GM19035 (cell line): ENCODE results near the gene STK10.
"Not testable (repeated sequence)": the region's sequence is repeated elsewhere in the genome, so short reads cannot be mapped to it uniquely, and the experiment has no call there.

Experiments used
- ATAC-seq: cut with Tn5 transposase; IDR thresholded peaks from one replicate; pipeline ENCODE4 v1.9.1; 2021; ENCODE audit not compliant: unreplicated experiment

STK10 gene

DNA sequence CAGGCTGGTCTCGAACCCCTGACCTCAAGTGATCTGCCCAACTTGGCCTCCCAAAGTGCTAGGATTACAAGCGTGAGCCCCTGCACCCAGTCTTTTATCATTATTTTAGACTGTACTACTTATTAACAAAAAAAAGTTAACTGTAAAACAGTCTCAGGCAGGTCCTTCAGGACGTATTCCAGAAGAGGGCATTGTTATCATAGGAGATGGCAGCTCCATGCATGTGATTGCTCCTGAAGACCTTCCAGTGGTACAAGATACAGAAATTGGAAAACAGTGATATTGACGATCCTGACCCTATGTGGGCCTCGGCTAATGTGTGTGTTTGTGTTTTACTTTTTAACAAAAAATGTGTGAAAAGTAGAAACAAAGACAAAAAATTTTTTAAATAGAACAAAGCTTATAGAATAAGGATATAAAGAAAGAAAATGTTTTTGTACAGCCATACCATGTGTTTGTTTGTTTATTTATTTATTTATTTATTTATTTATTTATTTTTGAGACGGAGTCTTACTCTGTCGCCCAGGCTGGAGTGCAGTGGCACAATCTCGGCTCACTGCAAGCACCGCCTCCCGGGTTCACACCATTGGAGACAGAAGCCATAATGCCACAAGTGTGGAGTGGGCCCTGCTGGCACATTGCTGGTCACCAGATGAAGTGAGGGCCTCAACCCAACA lies 167.8 kb downstream of the STK10 start:
- ATAC-seq = not testable (repeated sequence)

DNA sequence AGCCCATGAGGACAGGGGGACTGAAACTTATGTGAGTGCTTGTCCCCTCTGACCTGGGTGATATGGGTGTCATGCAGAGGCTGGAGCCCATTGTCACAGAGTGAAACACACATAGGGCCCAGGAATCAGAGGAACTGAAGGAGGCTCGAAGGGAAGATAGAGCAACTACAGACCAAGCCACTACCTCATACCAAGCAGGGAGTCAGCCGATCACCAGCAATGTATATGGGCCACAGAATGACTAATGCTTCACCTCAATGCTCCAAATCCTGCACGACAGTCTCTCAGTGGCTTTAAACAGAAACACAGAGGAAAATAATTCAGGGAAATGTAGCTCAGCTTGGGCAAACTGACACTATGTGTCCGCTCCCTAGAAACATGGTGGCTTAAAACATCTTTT lies 172.7 kb downstream of the STK10 start:
- ATAC-seq = no peak

DNA sequence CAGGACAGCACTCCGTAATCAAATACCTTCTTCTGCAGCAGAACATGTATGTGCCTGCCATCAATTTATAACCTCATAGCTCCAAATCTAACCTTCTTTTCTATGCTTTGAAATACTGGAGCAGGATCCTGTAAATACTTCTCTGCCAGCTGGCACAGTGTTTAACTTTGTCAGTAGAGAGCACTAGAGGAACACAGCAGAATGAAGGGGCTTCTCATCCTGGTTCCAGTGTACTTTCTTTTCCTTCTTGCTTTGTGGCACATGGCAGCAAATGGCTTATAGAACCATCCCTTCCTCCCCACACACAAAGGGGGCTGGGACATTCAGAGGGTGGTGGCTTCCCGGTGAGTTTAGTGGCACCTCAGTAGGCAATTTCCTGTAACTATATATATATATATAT lies 177.7 kb downstream of the STK10 start:
- no peak for ATAC-seq

DNA sequence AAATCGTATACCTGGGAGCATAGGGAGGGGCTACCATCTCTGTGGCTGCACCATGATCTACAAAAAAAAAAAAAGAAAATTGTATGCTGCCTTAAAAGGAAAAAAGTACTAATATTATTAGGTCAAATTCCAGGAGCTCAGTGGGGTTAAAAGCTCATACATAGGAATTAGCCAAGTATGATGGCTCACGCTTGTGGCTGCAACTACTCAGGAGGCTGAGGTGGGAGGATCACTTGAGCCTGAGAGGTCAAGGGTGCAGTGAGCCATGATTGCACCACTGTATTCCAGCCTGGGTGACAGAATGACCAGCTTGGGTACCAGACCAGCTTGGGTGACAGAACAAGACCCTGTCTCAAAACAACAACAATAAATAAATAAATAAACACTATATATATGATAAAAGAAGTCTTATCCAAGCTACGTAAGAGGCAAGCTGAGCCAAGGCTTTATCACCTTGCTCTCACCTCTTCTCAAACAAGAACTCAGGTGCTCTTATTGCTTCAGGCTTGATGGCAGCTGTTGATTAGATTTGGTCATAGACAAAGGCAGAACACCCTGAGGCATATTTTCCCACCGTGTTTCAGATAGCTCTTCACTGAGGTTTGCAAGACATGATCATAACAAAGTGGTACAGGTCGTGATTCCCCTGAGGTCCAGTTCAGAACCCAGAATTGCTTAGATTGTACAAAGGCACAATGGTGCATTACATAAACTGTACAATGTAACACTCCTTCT lies 178.3 kb downstream of the STK10 start:
- ATAC-seq = no peak

DNA sequence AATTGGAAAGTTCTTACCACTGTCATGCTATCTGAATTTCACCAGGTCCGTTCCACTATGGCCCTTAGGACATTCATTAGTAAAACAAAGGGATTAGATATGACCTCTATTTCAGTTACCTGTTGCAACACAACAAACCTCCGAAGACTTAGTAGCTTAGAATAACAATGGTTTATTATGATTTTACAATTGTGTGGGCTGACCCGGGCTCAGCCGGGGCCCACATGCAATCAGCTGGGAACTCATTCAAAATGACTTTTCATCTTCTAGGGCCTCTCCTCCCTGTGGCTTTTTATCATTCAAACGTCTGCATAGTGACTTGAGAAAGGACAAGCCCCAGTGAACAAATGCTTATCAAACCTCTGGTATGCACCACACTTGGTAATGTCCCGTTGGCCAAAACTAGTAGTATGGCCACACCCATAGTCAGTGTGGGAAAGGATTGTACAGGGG lies 179.3 kb downstream of the STK10 start:
- ATAC-seq = no peak

DNA sequence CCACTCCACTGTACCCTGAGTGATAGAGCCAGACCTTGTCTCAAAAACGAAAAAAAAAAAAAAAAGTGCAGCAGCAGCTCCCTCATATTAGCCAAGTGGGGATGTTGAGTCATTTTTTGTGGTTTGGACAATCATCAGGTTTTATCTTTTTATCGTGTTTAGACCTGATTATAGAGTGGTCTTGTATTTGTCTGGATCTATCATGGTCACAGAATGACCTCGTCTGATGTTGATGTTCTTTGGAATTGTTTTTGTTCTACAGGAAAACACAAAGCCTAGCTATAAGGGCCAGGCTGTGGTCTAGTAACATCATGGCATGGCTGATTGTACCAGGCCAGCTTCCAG lies 179.9 kb downstream of the STK10 start:
- ATAC-seq = no peak

DNA sequence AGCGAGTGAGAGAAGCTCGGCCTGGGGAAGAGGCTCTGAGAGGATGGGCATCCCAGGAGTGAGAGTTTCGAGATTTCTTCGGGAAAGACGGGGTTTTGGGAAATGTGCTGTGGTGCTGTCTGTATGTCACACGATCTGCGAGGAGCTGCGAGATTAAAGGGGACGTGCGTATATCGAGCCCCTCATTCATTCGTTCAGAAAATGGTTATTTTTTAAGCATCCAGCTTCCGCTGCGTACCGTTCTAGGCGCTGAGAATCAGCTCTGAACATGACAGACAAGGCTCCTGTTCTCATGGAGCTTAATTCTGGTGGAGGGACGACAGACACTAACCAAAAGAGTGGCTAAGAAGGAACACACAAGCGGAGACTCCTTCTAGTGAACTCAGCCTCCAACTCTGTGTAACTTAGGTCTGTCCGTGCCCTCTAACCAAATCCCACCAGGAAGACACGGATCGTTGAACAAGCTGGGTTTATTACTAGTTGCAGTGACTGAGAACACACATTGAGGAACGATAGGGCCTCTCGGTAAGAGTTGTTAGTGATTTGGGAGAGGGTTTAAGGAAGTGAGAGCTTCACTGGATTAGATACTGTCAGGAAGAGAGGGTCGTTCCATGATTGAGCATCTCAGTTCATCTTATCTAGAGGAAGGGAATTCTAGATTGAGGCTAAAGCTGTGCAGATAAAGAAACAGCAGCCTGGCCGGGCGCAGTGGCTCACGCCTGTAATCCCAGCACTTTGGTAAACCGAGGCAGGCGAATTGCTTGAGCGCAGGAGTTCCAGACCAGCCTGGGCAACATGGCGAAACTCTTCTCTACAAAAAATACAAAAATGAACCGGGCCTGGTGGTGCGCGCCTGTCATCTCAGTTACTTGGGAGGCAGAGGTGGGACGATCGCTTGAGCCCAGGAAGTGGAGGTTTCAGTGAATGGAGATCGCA lies 180.6 kb downstream of the STK10 start:
- no peak for ATAC-seq

DNA sequence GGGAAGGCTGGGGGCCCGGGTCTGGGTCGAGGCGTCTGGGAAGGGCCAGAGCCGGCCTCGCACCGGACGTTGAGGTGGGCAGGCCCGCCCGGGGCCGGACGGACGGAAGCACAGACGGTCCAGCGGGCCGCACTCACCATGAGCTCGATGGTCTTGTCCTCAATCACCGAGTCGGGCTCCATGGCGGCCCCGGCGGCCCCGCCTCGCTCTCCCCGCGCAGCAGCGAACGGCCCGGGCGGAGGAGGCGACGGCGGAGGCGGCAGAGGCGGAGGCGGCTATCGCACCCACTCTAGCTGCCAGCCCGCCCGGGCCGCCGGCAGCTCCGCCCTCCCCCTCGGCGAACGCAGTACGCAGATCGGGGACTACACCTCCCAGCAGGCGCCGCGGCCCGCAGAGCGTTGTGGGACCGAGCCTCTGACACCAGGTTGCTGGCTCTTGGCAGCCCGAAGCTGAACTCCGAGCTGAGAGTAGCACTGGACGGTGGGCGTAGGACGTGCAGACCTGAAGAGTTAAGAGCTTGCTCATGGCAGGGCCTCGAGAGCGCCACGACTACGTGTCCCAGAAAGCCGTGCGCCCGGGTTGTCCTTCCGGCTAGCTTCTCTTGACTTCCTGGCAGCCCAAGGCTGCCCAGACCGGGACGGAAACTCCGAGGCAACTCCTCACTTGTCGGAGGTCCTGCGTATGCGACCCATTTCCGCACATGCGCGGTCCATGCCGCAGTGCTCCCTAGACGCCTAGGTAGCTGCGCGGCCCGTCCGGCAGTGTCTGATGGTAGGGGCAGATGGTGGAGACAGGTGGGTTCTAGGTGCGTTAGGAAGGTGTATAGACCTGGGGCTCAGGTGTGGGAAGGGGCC lies 181.5 kb downstream of the STK10 start, which contains the start of gene FBXW11:
Gene FBXW11, minus strand, starts transcription at position 318 of the 854 bp plus-strand sequence. Its CDS starts 136 bp downstream, at position 182.
- peak; percentile 83 for ATAC-seq

DNA sequence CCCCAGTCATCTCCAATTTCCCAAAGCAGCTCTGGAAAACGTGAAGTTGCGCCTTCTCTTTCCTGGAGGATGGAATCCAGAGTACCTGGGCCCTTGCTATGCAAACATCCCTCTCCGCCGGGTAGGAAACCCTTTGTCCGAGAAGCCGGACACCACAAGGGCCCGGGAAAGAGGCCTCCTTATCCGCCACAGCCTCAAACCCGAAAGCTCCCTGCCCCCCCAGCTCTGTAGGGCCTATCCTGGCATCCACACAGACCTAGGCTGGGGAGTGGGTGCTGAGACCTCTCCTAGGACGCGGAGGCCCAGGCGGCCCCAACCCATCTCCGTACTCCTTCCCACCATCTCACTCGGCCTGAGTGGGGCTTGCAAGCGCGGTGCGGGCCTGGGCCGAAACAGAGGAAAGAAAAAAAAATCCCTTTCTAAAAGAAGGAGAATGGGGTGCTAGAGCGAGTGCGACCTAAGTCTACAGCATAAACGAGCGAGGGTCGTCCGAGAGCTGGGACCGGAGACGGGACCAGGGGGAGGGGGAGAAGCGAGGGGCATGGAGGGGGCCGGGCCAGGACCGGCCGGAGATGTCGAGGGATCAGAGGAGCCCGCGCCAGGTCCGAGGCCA lies 182.2 kb downstream of the STK10 start:
- ATAC-seq = peak; percentile 3

DNA sequence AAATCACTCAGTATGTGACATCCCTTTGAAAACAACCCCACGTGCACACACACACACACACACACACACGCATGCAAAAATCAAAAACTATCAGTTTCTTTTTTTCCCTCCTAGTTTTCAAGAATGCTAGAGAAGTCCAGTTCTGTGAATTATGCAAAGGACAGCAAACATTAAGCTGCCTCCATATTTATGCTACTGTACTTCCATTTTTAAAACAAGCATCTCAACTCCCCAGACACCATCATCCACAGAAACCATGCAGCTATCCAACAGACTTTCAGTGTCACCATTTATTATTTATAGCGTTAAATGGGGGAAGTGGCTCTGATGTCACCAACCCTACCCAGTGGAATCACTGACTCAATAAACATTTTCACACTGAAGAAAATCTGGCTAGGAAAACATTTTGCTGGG lies 183.2 kb downstream of the STK10 start:
- no peak for ATAC-seq

DNA sequence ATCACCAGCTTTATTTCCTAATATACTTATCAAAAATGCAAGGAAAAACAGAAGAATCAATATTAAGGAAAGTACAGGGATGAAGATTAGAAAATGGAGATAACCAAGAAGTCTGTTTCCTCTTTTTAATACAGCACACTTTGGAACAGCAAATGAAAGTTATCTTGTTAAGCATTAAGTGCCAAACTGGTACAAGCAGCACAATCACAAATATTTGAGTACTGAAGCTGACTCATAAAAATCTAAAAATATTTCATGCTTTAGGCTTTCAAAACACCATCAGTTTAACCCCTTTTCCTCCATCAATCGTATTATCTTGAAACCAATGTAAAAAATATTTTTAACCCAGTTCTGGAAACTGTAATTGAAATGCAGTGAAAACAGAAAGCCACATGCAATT lies 184.3 kb downstream of the STK10 start:
- no peak for ATAC-seq

DNA sequence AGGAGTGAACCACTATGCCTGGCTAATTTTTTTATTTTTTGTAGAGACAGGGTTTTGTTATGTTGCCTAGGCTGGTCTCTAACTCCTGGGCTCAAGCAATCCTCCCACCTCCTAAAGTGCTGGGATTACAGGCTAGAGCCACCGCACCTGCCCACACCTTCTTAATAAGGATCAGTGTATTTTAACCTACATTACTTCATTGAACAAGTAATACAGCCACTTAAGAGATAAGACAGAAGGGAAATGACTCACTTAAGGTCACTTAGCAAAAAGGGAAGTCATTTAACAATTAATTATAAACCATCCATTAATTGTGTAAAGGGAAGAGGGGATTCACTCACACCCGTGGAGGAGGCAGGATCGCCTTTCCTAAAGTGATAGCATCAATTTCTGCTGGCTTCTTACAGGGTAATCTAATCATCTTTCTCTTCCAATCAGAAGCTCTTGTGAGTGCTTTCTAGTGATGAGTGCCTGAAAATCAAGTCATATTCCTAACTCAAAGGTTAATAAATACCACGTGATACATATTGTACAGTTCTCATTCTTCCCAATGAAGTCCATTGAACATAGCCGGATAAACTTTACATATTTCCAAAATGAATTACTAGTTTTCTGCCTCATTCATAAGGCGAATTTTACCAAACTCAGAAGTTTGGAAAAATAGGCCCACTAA lies 185.0 kb downstream of the STK10 start:
- ATAC-seq = no peak

DNA sequence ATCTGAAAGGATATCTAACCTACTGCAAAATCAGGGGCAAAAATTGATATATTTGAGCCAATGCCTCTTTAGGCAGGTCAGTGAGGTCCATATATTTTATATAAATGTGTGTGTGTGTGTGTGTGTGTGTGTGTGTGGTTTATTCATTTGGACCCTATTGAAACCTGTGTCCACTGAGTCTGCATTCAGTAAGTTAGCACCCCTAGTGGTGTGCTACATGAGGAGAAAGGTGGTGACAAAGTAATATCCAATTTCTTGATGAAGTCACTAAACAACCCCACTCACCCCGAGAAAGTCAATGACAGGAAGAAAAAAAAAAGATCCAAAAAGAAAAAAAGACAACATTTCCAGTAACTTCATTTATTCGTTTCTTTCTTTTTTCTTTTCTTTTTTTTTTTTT lies 185.7 kb downstream of the STK10 start:
- no peak for ATAC-seq

DNA sequence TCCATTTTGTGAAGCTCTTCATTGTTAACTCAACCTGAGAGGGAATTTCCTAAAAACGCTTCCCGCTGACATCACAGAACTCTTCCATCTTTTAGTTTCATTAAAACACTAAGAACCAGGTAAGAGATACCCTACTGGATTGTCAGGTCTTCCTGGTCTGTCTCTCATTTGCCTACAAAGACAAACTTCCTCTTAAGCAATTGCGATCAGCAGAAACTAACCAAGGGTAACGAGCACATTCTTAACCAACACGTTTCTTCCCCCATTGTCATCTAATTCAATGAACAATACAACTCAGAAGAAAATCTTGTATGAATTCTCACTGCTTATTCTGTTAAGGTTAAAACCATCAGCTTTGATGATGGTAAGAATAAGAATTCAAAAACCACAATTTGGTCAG lies 188.1 kb downstream of the STK10 start:
- peak; percentile 56 for ATAC-seq

DNA sequence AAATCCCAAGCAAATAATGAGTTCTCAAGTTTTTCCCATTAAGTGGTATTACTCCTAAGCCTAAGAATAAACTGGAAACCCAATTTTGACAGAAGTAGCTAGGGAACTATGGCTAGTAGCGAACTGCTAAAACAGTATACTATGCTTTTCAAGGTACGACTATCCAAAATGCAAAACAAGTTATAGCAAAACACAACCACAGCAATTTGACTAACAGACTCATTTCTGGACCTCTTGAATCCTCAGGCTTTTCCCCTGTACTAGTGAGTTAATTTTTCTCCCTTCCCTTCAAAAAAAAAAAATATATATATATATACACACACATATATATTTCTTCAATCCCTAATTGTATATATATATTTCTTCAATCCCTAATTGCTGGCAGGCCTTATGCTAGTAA lies 188.9 kb downstream of the STK10 start:
- ATAC-seq = no peak

DNA sequence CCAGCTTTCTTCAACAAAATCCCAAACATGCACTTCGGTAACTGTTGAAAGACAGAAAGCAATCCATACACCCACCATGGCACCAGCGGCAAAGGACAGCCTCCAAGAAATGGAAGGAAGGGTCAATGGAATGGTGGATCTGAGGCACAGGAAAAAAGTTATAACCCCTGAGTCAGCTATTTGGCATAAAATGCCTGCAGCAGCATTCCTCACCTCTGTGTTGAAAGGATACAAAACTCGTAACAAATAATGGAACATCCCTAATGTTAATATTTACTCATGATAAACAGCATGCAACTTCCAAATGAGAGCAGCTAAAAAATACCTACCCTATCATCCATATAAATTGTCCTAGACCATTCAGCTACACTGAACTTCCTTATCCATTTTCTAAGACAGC lies 191.0 kb downstream of the STK10 start:
- ATAC-seq = no peak

DNA sequence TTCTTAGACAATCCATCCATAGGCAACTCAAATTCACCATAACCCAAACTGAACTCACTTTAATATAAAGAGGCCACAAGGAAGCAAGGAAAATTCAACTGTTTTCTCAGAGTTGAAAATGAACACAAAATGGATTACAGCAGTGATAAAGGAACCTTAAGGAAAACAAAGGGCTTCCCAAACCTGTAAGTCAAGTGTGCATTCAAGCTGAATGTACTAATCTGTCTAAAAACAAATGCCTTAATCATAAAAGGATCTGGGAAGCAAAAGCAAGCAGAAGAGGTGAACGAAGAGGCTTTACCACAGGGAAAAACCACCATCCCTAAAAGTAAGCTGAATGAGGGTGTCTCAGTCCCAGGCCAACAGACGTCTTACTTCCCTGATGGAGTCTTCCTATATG lies 195.2 kb downstream of the STK10 start:
- no peak for ATAC-seq

DNA sequence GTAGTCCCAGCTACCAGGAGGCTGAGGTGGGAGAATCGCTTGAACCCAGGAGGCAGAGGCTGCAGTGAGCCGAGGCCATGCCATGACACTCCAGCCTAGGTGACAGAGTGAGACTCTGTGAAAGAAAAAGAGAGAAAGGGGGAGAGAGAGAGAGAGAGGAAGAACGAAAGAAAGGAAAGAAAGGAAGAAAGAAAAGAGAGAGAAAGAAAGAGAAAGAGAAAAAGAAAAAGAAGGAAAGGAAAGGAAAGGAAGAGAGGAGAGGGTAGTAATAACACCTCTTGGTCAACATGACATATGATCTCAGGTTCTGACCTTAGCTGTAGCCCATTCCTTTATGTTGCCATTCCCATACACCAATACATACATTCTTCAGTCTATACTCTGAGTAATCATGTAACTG lies 195.7 kb downstream of the STK10 start:
- no peak for ATAC-seq
